ENCODE data around the gene TMTC2. TPM values are rescaled to one million over a fixed set of nuclear protein-coding genes. Genes with fewer than 3 reads are reported as not detected.

The TMTC2 gene
- total RNA-seq, 4 donors from 2014 or later: 10.5 to 15.9 (median 11.5) TPM

DNA sequence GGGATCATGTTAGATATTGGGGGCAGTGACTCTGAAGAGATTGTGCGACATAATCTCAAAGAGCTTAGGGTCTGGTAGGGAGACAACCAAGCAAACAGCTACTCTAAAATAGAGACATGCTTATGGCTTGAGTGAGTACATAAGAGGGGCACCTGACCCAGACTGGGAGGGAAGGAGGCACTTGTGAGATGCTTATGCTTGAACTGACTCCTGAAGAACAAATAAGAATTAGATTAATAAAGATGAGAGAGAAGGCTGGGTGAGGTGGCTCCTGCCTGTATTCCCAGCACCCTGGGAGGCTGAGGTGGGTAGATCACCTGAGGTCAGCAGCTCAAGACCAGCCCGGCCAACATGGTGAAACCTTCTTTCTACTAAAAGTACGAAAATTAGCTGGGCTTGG lies 19.1 kb downstream of the TMTC2 start:
- ATAC-seq (ENCODE audit: low FRiP score): no peak
- TF ChIP-seq, protein P1, sequence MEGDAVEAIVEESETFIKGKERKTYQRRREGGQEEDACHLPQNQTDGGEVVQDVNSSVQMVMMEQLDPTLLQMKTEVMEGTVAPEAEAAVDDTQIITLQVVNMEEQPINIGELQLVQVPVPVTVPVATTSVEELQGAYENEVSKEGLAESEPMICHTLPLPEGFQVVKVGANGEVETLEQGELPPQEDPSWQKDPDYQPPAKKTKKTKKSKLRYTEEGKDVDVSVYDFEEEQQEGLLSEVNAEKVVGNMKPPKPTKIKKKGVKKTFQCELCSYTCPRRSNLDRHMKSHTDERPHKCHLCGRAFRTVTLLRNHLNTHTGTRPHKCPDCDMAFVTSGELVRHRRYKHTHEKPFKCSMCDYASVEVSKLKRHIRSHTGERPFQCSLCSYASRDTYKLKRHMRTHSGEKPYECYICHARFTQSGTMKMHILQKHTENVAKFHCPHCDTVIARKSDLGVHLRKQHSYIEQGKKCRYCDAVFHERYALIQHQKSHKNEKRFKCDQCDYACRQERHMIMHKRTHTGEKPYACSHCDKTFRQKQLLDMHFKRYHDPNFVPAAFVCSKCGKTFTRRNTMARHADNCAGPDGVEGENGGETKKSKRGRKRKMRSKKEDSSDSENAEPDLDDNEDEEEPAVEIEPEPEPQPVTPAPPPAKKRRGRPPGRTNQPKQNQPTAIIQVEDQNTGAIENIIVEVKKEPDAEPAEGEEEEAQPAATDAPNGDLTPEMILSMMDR (IDR thresholded peaks at IDR 0.05): no peak
- DNase-seq (ENCODE audit: low spot score): no peak

DNA sequence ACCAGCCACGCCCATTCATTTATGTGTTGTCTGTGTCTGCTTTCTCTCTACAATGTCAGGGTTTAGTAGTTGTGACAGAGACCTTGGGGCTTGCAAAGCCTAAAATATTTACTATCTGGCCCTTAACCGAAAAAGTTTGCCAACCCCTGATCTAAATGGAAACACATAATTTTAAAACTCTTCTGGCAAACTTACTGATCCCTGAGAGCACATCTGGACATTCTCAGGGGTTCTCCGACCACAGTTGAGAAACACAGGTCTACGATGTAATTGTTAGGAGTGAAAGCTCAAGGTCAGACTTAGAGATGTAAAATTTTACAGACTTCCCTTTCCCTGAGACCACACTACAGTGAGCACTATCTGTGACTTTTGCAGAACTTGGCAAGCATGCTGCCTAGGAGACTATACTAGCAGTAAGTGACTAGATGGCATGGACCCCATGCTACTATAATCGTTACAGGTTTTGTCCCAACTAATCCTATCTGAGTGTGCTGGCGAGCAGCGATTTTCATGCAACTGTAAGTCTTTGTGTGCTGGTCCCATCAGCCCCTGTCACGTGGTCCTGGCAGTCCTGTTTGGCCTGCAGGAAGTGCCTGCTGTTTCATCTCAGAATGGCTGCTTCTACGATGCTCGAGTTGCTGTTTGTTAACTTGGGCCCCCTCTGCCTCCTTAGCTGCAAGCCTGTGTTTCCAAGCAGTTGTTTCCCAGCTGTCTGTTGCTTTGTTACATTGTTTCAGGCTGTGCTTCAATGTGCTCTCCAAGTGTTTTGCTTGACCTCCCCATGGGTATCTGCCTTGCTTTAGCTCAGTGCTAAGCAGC lies 21.6 kb downstream of the TMTC2 start:
- TF ChIP-seq, protein P1 (IDR thresholded peaks at IDR 0.05): no peak

DNA sequence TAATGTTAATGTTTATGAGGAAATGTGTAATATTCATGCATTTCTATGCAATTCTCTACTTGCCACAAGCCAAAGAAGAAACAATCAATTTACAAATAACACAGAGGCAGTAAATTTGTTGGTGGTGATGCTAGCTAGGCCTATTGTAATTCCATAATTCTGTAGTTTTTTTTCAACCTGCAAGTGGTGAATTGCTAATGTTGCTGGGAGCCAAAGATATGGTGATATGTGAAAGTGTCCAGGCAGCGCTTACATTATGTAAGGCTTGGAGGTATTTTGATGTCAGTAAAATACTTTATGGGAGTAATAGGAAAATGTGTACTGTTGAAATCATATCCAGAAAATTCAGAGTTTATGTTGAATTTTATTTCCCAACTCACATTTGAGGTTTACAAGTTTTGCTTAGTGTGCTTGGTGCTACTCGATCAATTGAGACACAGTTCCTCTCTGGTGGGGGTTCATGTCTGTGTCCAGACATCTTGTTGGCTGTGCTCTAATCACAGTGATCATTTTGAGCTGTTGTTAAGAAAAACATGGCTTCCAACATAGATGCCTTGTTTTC lies 23.2 kb downstream of the TMTC2 start:
- TF ChIP-seq, protein P1 (IDR thresholded peaks at IDR 0.05): no peak
- no peak for DNase-seq (ENCODE audit: low spot score)
- no peak for ATAC-seq (ENCODE audit: low FRiP score)

More for the DNA sequence above, 21.6 kb downstream of the TMTC2 start:
- DNase-seq (ENCODE audit: low spot score) (no peak), ATAC-seq (ENCODE audit: low FRiP score) (no peak)

DNA sequence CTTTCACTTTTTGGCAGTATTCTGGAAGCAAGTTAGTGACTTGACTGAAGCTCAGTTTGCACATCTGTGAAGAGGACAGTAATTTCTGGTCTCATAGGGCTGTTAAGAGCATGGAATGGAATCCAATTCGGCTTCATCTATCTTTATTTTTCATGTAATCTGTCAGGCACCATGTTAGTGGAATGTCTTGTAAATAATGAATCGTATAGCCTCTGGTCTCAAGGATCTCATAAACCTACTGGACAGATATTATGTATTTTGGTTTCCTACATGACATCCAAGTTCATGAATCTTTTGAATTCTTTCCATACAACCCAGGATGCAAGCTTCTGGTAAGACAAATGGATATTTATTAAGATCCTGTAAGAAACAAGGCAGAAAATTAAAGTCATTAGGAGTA lies 24.0 kb downstream of the TMTC2 start:
- ATAC-seq (ENCODE audit: low FRiP score) (no peak), DNase-seq (ENCODE audit: low spot score) (no peak)
- TF ChIP-seq, protein P1 (IDR thresholded peaks at IDR 0.05): no peak

DNA sequence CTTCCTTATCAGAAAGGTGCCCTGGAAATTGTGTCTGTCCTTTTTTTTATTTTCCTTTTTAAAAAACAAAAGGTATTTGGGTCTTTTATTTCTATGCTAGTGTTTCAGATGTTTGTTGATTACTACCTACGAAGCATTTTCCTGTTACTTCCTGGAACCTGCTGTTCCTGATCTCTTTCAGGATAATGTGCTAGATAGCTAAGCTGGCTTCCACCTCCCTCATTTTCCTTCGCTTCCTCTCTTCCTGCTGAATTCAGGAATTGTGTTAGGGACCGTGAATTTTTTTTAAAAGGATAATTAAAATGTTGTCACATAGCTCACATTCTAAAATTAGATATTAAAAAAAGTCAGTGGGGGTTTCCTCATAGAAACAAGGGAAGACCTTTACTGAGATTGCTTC lies 27.7 kb downstream of the TMTC2 start:
- ATAC-seq (ENCODE audit: low FRiP score) (no peak), DNase-seq (ENCODE audit: low spot score) (no peak)
- TF ChIP-seq, protein P1 (IDR thresholded peaks at IDR 0.05): no peak

DNA sequence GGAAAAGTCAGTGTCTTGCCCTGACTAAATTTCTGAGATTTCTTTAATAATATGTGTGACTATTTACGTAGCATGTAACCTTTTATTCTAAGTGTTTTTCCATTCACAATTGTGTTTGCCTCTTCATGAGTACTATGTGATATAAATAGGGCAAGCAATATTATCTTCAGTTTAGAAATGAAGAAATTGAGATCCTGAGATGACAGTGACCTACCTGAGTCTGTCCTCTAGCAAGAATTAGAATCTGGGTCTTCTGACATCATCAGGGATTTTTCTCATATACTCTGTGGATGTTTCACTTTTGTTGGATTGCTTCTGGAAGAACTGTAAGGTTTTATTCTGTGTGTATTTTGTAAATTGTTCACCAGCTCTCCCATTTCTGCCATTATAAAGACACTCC lies 35.0 kb downstream of the TMTC2 start:
- TF ChIP-seq, protein P1 (IDR thresholded peaks at IDR 0.05): no peak
- no peak for DNase-seq (ENCODE audit: low spot score)
- no peak for ATAC-seq (ENCODE audit: low FRiP score)

DNA sequence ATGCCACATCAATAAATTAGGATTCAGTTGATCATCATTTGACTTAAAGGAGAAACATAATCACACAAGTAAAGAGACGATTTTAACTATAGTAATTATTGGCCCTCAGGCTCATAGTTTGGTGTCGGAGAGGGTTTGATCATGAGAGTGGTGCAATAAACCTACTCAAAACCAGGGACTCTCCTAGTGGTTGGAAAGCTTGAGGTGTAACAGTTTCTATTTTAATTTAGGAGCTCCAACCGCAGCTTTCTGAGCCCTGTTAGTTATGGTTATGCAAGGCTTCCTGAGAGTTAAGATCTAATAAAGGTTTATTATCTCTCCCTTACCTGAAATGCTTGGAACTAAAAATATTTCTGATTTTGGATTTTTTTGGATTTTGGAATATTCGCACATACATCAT lies 36.4 kb downstream of the TMTC2 start:
- ATAC-seq (ENCODE audit: low FRiP score) (no peak), DNase-seq (ENCODE audit: low spot score) (no peak)

More for the DNA sequence above, 36.4 kb downstream of the TMTC2 start:
- TF ChIP-seq, protein P1 (IDR thresholded peaks at IDR 0.05): no peak
